Keratinocyte (primary cell): ENCODE measurements around the gene ELF2.
"Not testable (repeated sequence)": the region's sequence is repeated elsewhere in the genome, so short reads cannot be mapped to it uniquely, and the experiment has no call there.

Source experiments
- CTCF ChIP-seq, 3 experiments: IDR thresholded peaks in 1 of 3; conservative IDR thresholded peaks in 1 of 3; optimal IDR thresholded peaks in 1 of 3; 2 replicates in 2 of 3; 3 replicates in 1 of 3; pipeline versions ENCODE3 to v1.5.1; 2011; ENCODE audit warnings: low read length in 3 of 3, mild to moderate bottlenecking in 3 of 3, moderate library complexity in 2 of 3, control low read depth in 1 of 3, inconsistent platforms in 1 of 3; ENCODE audit not compliant: insufficient read depth in 2 of 3; ENCODE audit errors: extremely low read depth in 1 of 3
- EZH2 ChIP-seq: IDR thresholded peaks from one replicate; pipeline ENCODE4 v1.6.1; 2012; ENCODE audit warnings: inconsistent platforms, mild to moderate bottlenecking, low read length, moderate library complexity

- not testable (repeated sequence) for TF ChIP-seq CTCF (optimal IDR thresholded peaks at IDR 0.05 in 1 of 3, IDR thresholded peaks at IDR 0.05 in 1 of 3, conservative IDR thresholded peaks at IDR 0.05 in 1 of 3; ENCODE audit: extremely low read depth in 1 of 3, insufficient read depth in 2 of 3, low read length in 3 of 3); EZH2
Observed at GRCh38 chr4:139157977-139158376, 19.0 kb downstream of the ELF2 start.
